ENCODE measurements around the gene TPT1.
"Not testable (repeated sequence)": the region's sequence is repeated elsewhere in the genome, so short reads cannot be mapped to it uniquely, and the experiment has no call there.

Gene TPT1

GRCh38 chr13:45341034-45341798 is at the start of gene TPT1:
Gene TPT1 (minus strand): TSS chr13:45341183. CDS start chr13:45341069, 114 bp downstream.
- Histone ChIP-seq H3K27ac (peak within 1 kb of the TSS; percentile 97 to 100 (median 100)), H3K4me3 (peak within 1 kb of the TSS; percentile 69 to 96 (median 89))

GRCh38 chr13:45390348-45390747 is 49.4 kb upstream of the TPT1 start:
- not testable (repeated sequence) for H3K4me3 ChIP-seq, H3K27ac ChIP-seq

GRCh38 chr13:45388664-45389063 is 47.7 kb upstream of the TPT1 start:
- H3K27ac ChIP-seq, result no peak overlapping the region
- no peak overlapping the region for H3K4me3 ChIP-seq

GRCh38 chr13:45386892-45387575 is 46.1 kb upstream of the TPT1 start:
- H3K27ac ChIP-seq, H3K4me3 ChIP-seq: not testable (repeated sequence)

- Histone ChIP-seq H3K4me3 (no peak overlapping the region), H3K27ac (no peak overlapping the region)
These were observed 45.0 kb upstream of the TPT1 start for GRCh38 chr13:45385907-45386553.

GRCh38 chr13:45385320-45385719 is 44.3 kb upstream of the TPT1 start:
- Histone ChIP-seq H3K27ac (no peak overlapping the region), H3K4me3 (no peak overlapping the region)

GRCh38 chr13:45384474-45385174 is 43.6 kb upstream of the TPT1 start:
- H3K27ac ChIP-seq, result no peak overlapping the region
- H3K4me3 ChIP-seq, result no peak overlapping the region

GRCh38 chr13:45382739-45383138 is 41.8 kb upstream of the TPT1 start:
- not testable (repeated sequence) for H3K4me3 ChIP-seq, H3K27ac ChIP-seq

- Histone ChIP-seq H3K27ac (peak overlapping the region in 4 of 21 experiments; percentile 25 to 72 (median 48)), H3K4me3 (peak overlapping the region in 1 of 7 experiments; percentile 3)
These were observed 40.2 kb upstream of the TPT1 start for GRCh38 chr13:45381196-45381595.

GRCh38 chr13:45380708-45381107 is 39.7 kb upstream of the TPT1 start:
- H3K27ac ChIP-seq, result peak overlapping the region in 1 of 21 experiments; percentile 60
- not testable (repeated sequence) for H3K4me3 ChIP-seq

- not testable (repeated sequence) for H3K4me3 ChIP-seq
- H3K27ac ChIP-seq, result peak overlapping the region in 1 of 21 experiments; percentile 42
These were observed 38.5 kb upstream of the TPT1 start for GRCh38 chr13:45379516-45379915.

GRCh38 chr13:45378786-45379185 is 37.8 kb upstream of the TPT1 start:
- peak overlapping the region in 1 of 21 experiments; percentile 42 for H3K27ac ChIP-seq
- not testable (repeated sequence) for H3K4me3 ChIP-seq

- H3K4me3 ChIP-seq, result not testable (repeated sequence)
- peak overlapping the region in 3 of 21 experiments; percentile 12 to 47 (median 13) for H3K27ac ChIP-seq
These were observed 36.3 kb upstream of the TPT1 start for GRCh38 chr13:45377314-45377713.

- H3K4me3 ChIP-seq, H3K27ac ChIP-seq: not testable (repeated sequence)
These were observed 35.7 kb upstream of the TPT1 start for GRCh38 chr13:45376651-45377050.

- H3K4me3 ChIP-seq, result no peak overlapping the region
- no peak overlapping the region for H3K27ac ChIP-seq
These were observed 33.9 kb upstream of the TPT1 start for GRCh38 chr13:45374917-45375316.

- H3K27ac ChIP-seq, result no peak overlapping the region
These were observed 32.2 kb upstream of the TPT1 start for GRCh38 chr13:45373162-45373547.

GRCh38 chr13:45372189-45373161 is 31.5 kb upstream of the TPT1 start:
- no peak overlapping the region for H3K4me3 ChIP-seq
- H3K27ac ChIP-seq, result no peak overlapping the region

More at GRCh38 chr13:45373162-45373547, 32.2 kb upstream of the TPT1 start:
- H3K4me3 ChIP-seq, result no peak overlapping the region

- Histone ChIP-seq H3K4me3 (peak overlapping the region in 2 of 7 experiments; percentile 5 to 6), H3K27ac (peak overlapping the region in 1 of 21 experiments; percentile 26)
These were observed 30.0 kb upstream of the TPT1 start for GRCh38 chr13:45370922-45371406.

GRCh38 chr13:45369116-45369515 is 28.1 kb upstream of the TPT1 start:
- peak overlapping the region in 1 of 21 experiments; percentile 3 for H3K27ac ChIP-seq

More at GRCh38 chr13:45369116-45369515, 28.1 kb upstream of the TPT1 start:
- H3K4me3 ChIP-seq, result no peak overlapping the region
